BJ (cell line): Measurements from ENCODE around the gene STAC. TPM values are rescaled to one million over a fixed set of nuclear protein-coding genes. Genes with fewer than 3 reads are reported as not detected.
A peak's percentile ranks its signal among the peaks of the same experiment; 100 is the strongest.

Source experiments
- CTCF ChIA-PET: fragments of 350-600 bp; formaldehyde crosslinking; extraction: SDS; loops from one replicate; lab custom pipeline; 2021; ENCODE audit warnings: antibody characterized with exemption, inconsistent platforms; lab: Yijun Ruan, JAX
- POLR2A ChIA-PET: fragments of 300-600 bp; sonication (Branson Sonifier 250); formaldehyde crosslinking; extraction: SDS; loops from one replicate; lab custom pipeline; 2021; ENCODE audit warnings: antibody characterized with exemption; lab: Charles Lee
- DNase-seq: peaks from one replicate; pipeline ENCODE4 v3.0.0-alpha.2; 2011; ENCODE audit warnings: low read depth
- H3K27me3 ChIP-seq: 2 replicates; pipeline ENCODE4 v1.6.0; 2011; ENCODE audit warnings: low read length; ENCODE audit not compliant: control insufficient read depth, insufficient read depth
- H3K36me3 ChIP-seq: 2 replicates; pipeline ENCODE4 v1.5.1; 2011; ENCODE audit warnings: low read length; ENCODE audit not compliant: control insufficient read depth, insufficient read depth
- H3K4me3 ChIP-seq: 2 replicates; pipeline ENCODE4 v1.5.1; 2011; ENCODE audit warnings: low read depth, mild to moderate bottlenecking, control low read depth, low read length
- CTCF ChIP-seq: IDR thresholded peaks from 2 replicates; pipeline ENCODE4 v1.5.1; 2011; ENCODE audit warnings: low read depth, mild to moderate bottlenecking, control low read depth, inconsistent platforms, low read length, moderate library complexity; ENCODE audit not compliant: insufficient read depth
- polyA plus RNA-seq: library from polyadenylated mRNA; depleted of rRNA; stranded (reverse); fragments of >200 nt; gene quantifications from 2 replicates; pipeline ENCODE4 v1.2.3, GENCODE V29; 2011

Gene STAC
- polyA plus RNA-seq, 1 experiment: 42.0 TPM

- no peak for TF ChIP-seq CTCF
- Histone ChIP-seq H3K36me3 (no peaks in the 10 kb centered on the region), H3K27me3 (no peaks in the 10 kb centered on the region), H3K4me3 (no peak overlapping the region)
- ChIA-PET CTCF (no interaction called here), POLR2A (no interaction called here)
- peak; percentile 91 for DNase-seq
Measured at GRCh38 chr3:36512555-36512954, 132.3 kb downstream of the STAC start.

- TF ChIP-seq CTCF: no peak
- Histone ChIP-seq H3K36me3 (no peaks in the 10 kb centered on the region), H3K4me3 (no peak overlapping the region), H3K27me3 (no peaks in the 10 kb centered on the region)
- ChIA-PET CTCF (interaction anchor here (1.9 kb wide), 1 partner anchor 14 kb away, joined by 5 read pairs; no protein-coding TSS in a partner anchor), POLR2A (interaction anchor here (0.6 kb wide), 1 partner anchor 20 kb away, joined by 3 read pairs; no protein-coding TSS in a partner anchor)
- no peak for DNase-seq
Measured at GRCh38 chr3:36514171-36514570, 133.9 kb downstream of the STAC start.

GRCh38 chr3:36519682-36520081, 139.4 kb downstream of the STAC start:
- DNase-seq: no peak
- no peak for TF ChIP-seq CTCF
- H3K4me3 ChIP-seq: no peak overlapping the region
- no peaks in the 10 kb centered on the region for H3K27me3 ChIP-seq
- POLR2A ChIA-PET: no interaction called here
- H3K36me3 ChIP-seq: no peaks in the 10 kb centered on the region
- CTCF ChIA-PET: no interaction called here

GRCh38 chr3:36520241-36521006, 140.1 kb downstream of the STAC start:
- H3K36me3 ChIP-seq: no peaks in the 10 kb centered on the region
- no peak for TF ChIP-seq CTCF
- POLR2A ChIA-PET: no interaction called here
- no peak overlapping the region for H3K4me3 ChIP-seq
- no peaks in the 10 kb centered on the region for H3K27me3 ChIP-seq
- no peak for DNase-seq
- CTCF ChIA-PET: no interaction called here

GRCh38 chr3:36521007-36521379, 140.7 kb downstream of the STAC start:
- no peak for DNase-seq
- TF ChIP-seq CTCF: no peak
- Histone ChIP-seq H3K27me3 (no peaks in the 10 kb centered on the region), H3K4me3 (no peak overlapping the region), H3K36me3 (no peaks in the 10 kb centered on the region)
- ChIA-PET POLR2A (no interaction called here), CTCF (no interaction called here)
